ENCODE measurements around the gene EYS. TPM values are rescaled to one million over a fixed set of nuclear protein-coding genes. Genes with fewer than 3 reads are reported as not detected.

Gene EYS
- total and polyA plus RNA-seq, 2 experiments from 2014 or later: 0.04 TPM; not detected in 1

- no peak overlapping the region for H3K4me3 ChIP-seq
- H3K36me3 ChIP-seq (ENCODE audit: low read depth): no peaks in the 10 kb centered on the region
- H3K9me3 ChIP-seq (ENCODE audit: low read depth): no peaks in the 10 kb centered on the region
- H3K79me2 ChIP-seq (ENCODE audit: insufficient read depth): no peaks in the 10 kb centered on the region
- no peaks in the 10 kb centered on the region for H3K4me1 ChIP-seq (ENCODE audit: insufficient read depth)
- no peak for TF ChIP-seq EZH2phosphoT487 (IDR thresholded peaks at IDR 0.05; ENCODE audit: insufficient read depth, low read depth)
- TF ChIP-seq EZH2 (IDR thresholded peaks at IDR 0.05; ENCODE audit: insufficient read depth, poor library complexity, severe bottlenecking): no peak
- no peak overlapping the region for H3K4me2 ChIP-seq (ENCODE audit: unreplicated experiment)
- no peak overlapping the region for H3K9ac ChIP-seq
- no peaks in the 10 kb centered on the region for H3F3A ChIP-seq (ENCODE audit: insufficient read depth)
- no peaks in the 10 kb centered on the region for H3K9me2 ChIP-seq (ENCODE audit: insufficient read depth)
- H3K27ac ChIP-seq: no peak overlapping the region
- H3K27me3 ChIP-seq (replicated peaks; ENCODE audit: insufficient read depth): no peaks in the 10 kb centered on the region
- no peaks in the 10 kb centered on the region for H4K20me1 ChIP-seq (ENCODE audit: insufficient read depth)
- WGBS, 2 experiments (ENCODE audit: low coverage in 1 of 2, low lambda C conversion rate in 2 of 2, missing lambda C conversion rate in 2 of 2): 4% methylated on average over 2 of the region's 2 CpGs
- no peak overlapping the region for H2AFZ ChIP-seq
- DNase-seq: no peak
- in situ Hi-C loops (cut with MboI): no loop called here
Observed at GRCh38 chr6:64714073-64714472, 993.0 kb downstream of the EYS start.

GRCh38 chr6:64713175-64713574 is 993.9 kb downstream of the EYS start:
- H3K9me2 ChIP-seq (ENCODE audit: insufficient read depth): no peaks in the 10 kb centered on the region
- no peak for DNase-seq
- no peaks in the 10 kb centered on the region for H3K27me3 ChIP-seq (replicated peaks; ENCODE audit: insufficient read depth)
- H3K27ac ChIP-seq: no peak overlapping the region
- no peaks in the 10 kb centered on the region for H4K20me1 ChIP-seq (ENCODE audit: insufficient read depth)
- no peaks in the 10 kb centered on the region for H3K79me2 ChIP-seq (ENCODE audit: insufficient read depth)
- H3K4me3 ChIP-seq: no peak overlapping the region
- H3K4me1 ChIP-seq (ENCODE audit: insufficient read depth): no peaks in the 10 kb centered on the region
- WGBS, 2 experiments (ENCODE audit: low coverage in 1 of 2, low lambda C conversion rate in 2 of 2, missing lambda C conversion rate in 2 of 2): 0 to 2% methylated on average over 1 of the region's 1 CpG
- H3K36me3 ChIP-seq (ENCODE audit: low read depth): no peaks in the 10 kb centered on the region
- H3F3A ChIP-seq (ENCODE audit: insufficient read depth): no peaks in the 10 kb centered on the region
- in situ Hi-C loops (cut with MboI): no loop called here
- no peak overlapping the region for H2AFZ ChIP-seq
- H3K9ac ChIP-seq: no peak overlapping the region
- TF ChIP-seq EZH2phosphoT487 (IDR thresholded peaks at IDR 0.05; ENCODE audit: insufficient read depth, low read depth) (no peak), EZH2 (IDR thresholded peaks at IDR 0.05; ENCODE audit: insufficient read depth, poor library complexity, severe bottlenecking) (no peak)
- no peaks in the 10 kb centered on the region for H3K9me3 ChIP-seq (ENCODE audit: low read depth)
- H3K4me2 ChIP-seq (ENCODE audit: unreplicated experiment): no peak overlapping the region

GRCh38 chr6:64712606-64713005 is 994.4 kb downstream of the EYS start:
- H3K79me2 ChIP-seq (ENCODE audit: insufficient read depth): no peaks in the 10 kb centered on the region
- no peak for TF ChIP-seq EZH2 (IDR thresholded peaks at IDR 0.05; ENCODE audit: insufficient read depth, poor library complexity, severe bottlenecking)
- no peak for TF ChIP-seq EZH2phosphoT487 (IDR thresholded peaks at IDR 0.05; ENCODE audit: insufficient read depth, low read depth)
- no peak overlapping the region for H3K4me3 ChIP-seq
- in situ Hi-C loops (cut with MboI): no loop called here
- H3K9me3 ChIP-seq (ENCODE audit: low read depth): no peaks in the 10 kb centered on the region
- H2AFZ ChIP-seq: no peak overlapping the region
- 20 to 39% methylated on average over 2 of the region's 2 CpGs for WGBS, 2 experiments (ENCODE audit: low coverage in 1 of 2, low lambda C conversion rate in 2 of 2, missing lambda C conversion rate in 2 of 2)
- H3F3A ChIP-seq (ENCODE audit: insufficient read depth): no peaks in the 10 kb centered on the region
- H3K36me3 ChIP-seq (ENCODE audit: low read depth): no peaks in the 10 kb centered on the region
- no peaks in the 10 kb centered on the region for H3K27me3 ChIP-seq (replicated peaks; ENCODE audit: insufficient read depth)
- no peaks in the 10 kb centered on the region for H4K20me1 ChIP-seq (ENCODE audit: insufficient read depth)
- DNase-seq: no peak
- H3K9me2 ChIP-seq (ENCODE audit: insufficient read depth): no peaks in the 10 kb centered on the region
- no peaks in the 10 kb centered on the region for H3K4me1 ChIP-seq (ENCODE audit: insufficient read depth)
- no peak overlapping the region for H3K27ac ChIP-seq
- H3K9ac ChIP-seq: no peak overlapping the region
- H3K4me2 ChIP-seq (ENCODE audit: unreplicated experiment): no peak overlapping the region

- Histone ChIP-seq H4K20me1 (ENCODE audit: insufficient read depth) (no peaks in the 10 kb centered on the region), H3K4me1 (ENCODE audit: insufficient read depth) (no peaks in the 10 kb centered on the region), H3K27me3 (replicated peaks; ENCODE audit: insufficient read depth) (no peaks in the 10 kb centered on the region), H3K9me3 (ENCODE audit: low read depth) (no peaks in the 10 kb centered on the region), H2AFZ (no peak overlapping the region), H3F3A (ENCODE audit: insufficient read depth) (no peaks in the 10 kb centered on the region), H3K36me3 (ENCODE audit: low read depth) (no peaks in the 10 kb centered on the region), H3K4me3 (no peak overlapping the region), H3K27ac (no peak overlapping the region), H3K4me2 (ENCODE audit: unreplicated experiment) (no peak overlapping the region), H3K9ac (no peak overlapping the region), H3K79me2 (ENCODE audit: insufficient read depth) (no peaks in the 10 kb centered on the region), H3K9me2 (ENCODE audit: insufficient read depth) (no peaks in the 10 kb centered on the region)
- WGBS, 2 experiments (ENCODE audit: low coverage in 1 of 2, low lambda C conversion rate in 2 of 2, missing lambda C conversion rate in 2 of 2): 28 to 31% methylated on average over 2 of the region's 2 CpGs
- no peak for DNase-seq
- no peak for TF ChIP-seq EZH2 (IDR thresholded peaks at IDR 0.05; ENCODE audit: insufficient read depth, poor library complexity, severe bottlenecking)
- no peak for TF ChIP-seq EZH2phosphoT487 (IDR thresholded peaks at IDR 0.05; ENCODE audit: insufficient read depth, low read depth)
- in situ Hi-C loops (cut with MboI): no loop called here
Observed at GRCh38 chr6:64703922-64704321, 1003.1 kb downstream of the EYS start.

GRCh38 chr6:64696053-64696452 is 1011.0 kb downstream of the EYS start:
- H4K20me1 ChIP-seq (ENCODE audit: insufficient read depth): no peaks in the 10 kb centered on the region
- no peaks in the 10 kb centered on the region for H3K79me2 ChIP-seq (ENCODE audit: insufficient read depth)
- 31 to 33% methylated on average over 1 of the region's 1 CpG for WGBS, 2 experiments (ENCODE audit: low coverage in 1 of 2, low lambda C conversion rate in 2 of 2, missing lambda C conversion rate in 2 of 2)
- H3F3A ChIP-seq (ENCODE audit: insufficient read depth): no peaks in the 10 kb centered on the region
- H3K36me3 ChIP-seq (ENCODE audit: low read depth): no peaks in the 10 kb centered on the region
- DNase-seq: no peak
- H3K27ac ChIP-seq: no peak overlapping the region
- TF ChIP-seq EZH2 (IDR thresholded peaks at IDR 0.05; ENCODE audit: insufficient read depth, poor library complexity, severe bottlenecking) (no peak), EZH2phosphoT487 (IDR thresholded peaks at IDR 0.05; ENCODE audit: insufficient read depth, low read depth) (no peak)
- H3K4me1 ChIP-seq (ENCODE audit: insufficient read depth): no peaks in the 10 kb centered on the region
- no peaks in the 10 kb centered on the region for H3K27me3 ChIP-seq (replicated peaks; ENCODE audit: insufficient read depth)
- H3K4me3 ChIP-seq: no peak overlapping the region
- 0 out of 2 replicates have a peak, but pooled peaks cover 4% of the 10 kb centered on the region for H3K9me2 ChIP-seq (ENCODE audit: insufficient read depth)
- in situ Hi-C loops (cut with MboI): no loop called here
- no peak overlapping the region for H3K9ac ChIP-seq
- no peak overlapping the region for H2AFZ ChIP-seq
- H3K4me2 ChIP-seq (ENCODE audit: unreplicated experiment): no peak overlapping the region
- H3K9me3 ChIP-seq (ENCODE audit: low read depth): peaks cover 9% of the 10 kb centered on the region

Data from GM23248 (cell line).